Tibial nerve (tissue), 3 donors: Measurements from ENCODE around the gene ATP2A1.

ENCODE experiments used
- CTCF ChIP-seq, 5 experiments: fragments of 200-600 bp in 3 of 5; fragments of 450-650 bp in 2 of 5; sonication (generic) in 3 of 5; IDR thresholded peaks; one replicate each; pipeline ENCODE4 v1.5.1; 2016 to 2019; ENCODE audit warnings: antibody characterized with exemption in 5 of 5, mild to moderate bottlenecking in 3 of 5, moderate library complexity in 2 of 5
- POLR2A ChIP-seq, 2 donors: fragments of 450-650 bp; IDR thresholded peaks; one replicate each; pipeline ENCODE4 v1.6.1; 2017; ENCODE audit warnings: antibody characterized with exemption in 2 of 2, mild to moderate bottlenecking in 2 of 2, moderate library complexity in 2 of 2

GRCh38 chr16:28893291-28893690, 15.0 kb downstream of the ATP2A1 start:
- TF ChIP-seq CTCF (IDR thresholded peaks at IDR 0.05) (no peak), POLR2A (IDR thresholded peaks at IDR 0.05) (no peak)
